GM13977 (cell line): Measurements from ENCODE around the gene UBR2.
A peak's percentile ranks its signal among the peaks of the same experiment; 100 is the strongest.

Experiments used
- DNase-seq: peaks from one replicate; pipeline ENCODE4 v3.0.0; 2012; ENCODE audit warnings: low spot score
- in situ Hi-C: fragments of 300-500 bp; cut with MboI; formaldehyde crosslinking; loops from one replicate; pipeline ENCODE4 v1.12.0; 2022; ENCODE audit warnings: low sequenced_read_pairs, low pct_unique_long_range_greater_than_20kb, mixed read lengths, inconsistent platforms; ENCODE audit not compliant: unreplicated experiment
- TF ChIP-seq, protein P1 (sequence below): IDR thresholded peaks from 2 replicates; pipeline ENCODE4 v1.5.1; 2012; ENCODE audit warnings: mild to moderate bottlenecking, control low read depth; ENCODE audit not compliant: insufficient read depth; ENCODE audit errors: extremely low read depth, missing control alignments

Gene UBR2

DNA sequence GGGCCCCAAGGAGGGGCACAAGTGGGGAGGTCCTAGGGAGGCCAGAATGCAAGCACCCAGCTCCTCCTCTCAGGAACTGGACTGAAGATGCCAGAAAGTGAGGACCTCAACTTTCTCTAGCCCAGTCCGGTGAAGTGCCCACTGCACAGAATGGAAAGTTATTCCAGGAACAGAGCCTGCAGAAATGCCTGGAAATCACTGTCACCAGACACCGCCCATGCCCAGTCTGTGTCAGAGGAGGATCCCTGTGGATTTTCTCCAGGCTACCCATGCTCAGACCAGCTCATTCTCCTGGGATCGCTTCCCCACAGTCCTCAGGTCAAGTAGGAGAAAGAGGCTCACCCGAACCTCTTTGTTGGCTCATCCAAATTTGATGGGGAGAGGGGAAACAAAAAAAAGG is 152.0 kb downstream of the UBR2 start:
- TF ChIP-seq, protein P1, sequence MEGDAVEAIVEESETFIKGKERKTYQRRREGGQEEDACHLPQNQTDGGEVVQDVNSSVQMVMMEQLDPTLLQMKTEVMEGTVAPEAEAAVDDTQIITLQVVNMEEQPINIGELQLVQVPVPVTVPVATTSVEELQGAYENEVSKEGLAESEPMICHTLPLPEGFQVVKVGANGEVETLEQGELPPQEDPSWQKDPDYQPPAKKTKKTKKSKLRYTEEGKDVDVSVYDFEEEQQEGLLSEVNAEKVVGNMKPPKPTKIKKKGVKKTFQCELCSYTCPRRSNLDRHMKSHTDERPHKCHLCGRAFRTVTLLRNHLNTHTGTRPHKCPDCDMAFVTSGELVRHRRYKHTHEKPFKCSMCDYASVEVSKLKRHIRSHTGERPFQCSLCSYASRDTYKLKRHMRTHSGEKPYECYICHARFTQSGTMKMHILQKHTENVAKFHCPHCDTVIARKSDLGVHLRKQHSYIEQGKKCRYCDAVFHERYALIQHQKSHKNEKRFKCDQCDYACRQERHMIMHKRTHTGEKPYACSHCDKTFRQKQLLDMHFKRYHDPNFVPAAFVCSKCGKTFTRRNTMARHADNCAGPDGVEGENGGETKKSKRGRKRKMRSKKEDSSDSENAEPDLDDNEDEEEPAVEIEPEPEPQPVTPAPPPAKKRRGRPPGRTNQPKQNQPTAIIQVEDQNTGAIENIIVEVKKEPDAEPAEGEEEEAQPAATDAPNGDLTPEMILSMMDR: no peak
- in situ Hi-C loops: no loop called here
- DNase-seq: no peak

DNA sequence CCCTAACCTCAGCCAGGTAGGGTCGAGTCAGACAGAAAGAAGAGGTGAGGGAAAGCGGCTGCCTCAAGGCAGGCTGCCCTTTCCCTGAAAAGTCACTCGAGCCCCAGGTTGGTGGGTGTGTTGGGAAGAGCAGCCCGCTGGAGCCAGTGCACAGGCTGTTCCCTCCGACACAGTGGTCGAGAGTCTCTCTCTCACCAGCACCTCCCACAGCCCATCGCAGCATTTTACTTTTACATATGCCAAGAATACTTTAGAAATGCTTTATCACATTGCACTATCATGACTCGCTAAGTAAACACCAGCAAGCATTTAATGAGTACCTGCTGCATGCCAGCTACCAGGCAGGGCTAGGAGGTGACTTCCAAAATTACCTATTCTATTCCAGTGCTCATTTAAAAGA is 156.9 kb downstream of the UBR2 start:
- TF ChIP-seq, protein P1: no peak
- in situ Hi-C loops: no loop called here
- no peak for DNase-seq

DNA sequence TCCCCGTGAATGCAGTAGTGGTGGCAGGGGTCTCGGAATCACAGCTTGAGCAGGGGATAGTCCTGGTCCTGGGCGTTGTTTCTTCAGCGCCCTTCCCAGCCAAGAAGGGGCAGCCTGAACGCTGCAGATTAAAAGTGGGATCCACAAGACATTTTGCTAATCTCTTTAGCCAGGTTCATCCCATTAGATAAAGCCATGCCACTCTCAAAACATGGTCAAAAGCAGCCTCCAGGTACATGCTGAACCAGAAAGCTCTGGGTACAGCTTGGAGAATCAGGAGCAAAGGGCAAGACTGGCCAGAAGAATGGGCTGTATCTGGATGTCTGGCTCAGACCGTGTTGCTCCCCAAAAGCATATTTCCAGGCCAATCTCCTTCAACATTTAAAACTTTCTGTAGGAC is 158.7 kb downstream of the UBR2 start, which contains the start of gene PRPH2:
Gene PRPH2 (minus strand): TSS at position 101 of the 400 bp plus-strand sequence. CDS start 263 bp downstream, outside the sequence.
- TF ChIP-seq, protein P1: no peak
- in situ Hi-C loops: no loop called here
- no peak for DNase-seq

DNA sequence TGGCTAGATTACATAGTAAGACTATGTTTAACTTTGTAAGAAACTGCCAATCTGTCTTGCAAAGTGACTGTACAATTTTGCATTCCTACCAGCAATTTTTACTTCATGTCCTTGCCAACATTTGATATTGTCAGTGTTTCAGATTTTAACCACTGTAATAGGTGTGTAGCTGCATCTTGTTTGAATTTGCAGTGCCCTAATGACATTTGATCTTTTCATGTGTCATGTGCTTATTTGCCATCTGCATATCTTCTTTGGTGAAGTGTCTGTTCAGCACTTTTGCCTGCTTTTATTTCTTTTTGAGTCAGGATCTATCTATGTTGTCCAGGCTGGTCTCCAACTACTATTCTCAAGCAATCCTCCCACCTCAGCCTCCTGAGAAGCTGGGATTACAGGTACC is 161.0 kb downstream of the UBR2 start:
- TF ChIP-seq, protein P1: no peak
- no peak for DNase-seq
- in situ Hi-C loops: no loop called here

DNA sequence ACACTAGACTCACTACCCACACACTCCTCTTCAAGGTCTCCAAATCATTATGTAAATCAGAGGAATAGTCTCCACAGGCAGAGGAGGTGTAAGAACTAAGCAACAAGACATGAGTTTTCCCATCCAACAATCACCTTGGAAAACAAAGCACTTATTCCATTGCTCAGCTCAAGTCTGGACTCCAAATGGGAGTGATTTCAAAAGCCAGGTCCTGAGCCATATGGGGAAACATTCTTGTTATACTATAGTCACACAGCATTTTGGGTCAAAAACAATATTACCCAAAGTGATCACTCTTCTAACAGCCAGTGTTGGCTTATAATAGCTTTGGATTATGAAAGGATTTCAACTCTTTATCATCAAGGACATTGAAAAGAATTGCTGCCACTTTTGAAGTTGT is 162.2 kb downstream of the UBR2 start:
- in situ Hi-C loops: no loop called here
- TF ChIP-seq, protein P1: no peak
- DNase-seq: no peak

DNA sequence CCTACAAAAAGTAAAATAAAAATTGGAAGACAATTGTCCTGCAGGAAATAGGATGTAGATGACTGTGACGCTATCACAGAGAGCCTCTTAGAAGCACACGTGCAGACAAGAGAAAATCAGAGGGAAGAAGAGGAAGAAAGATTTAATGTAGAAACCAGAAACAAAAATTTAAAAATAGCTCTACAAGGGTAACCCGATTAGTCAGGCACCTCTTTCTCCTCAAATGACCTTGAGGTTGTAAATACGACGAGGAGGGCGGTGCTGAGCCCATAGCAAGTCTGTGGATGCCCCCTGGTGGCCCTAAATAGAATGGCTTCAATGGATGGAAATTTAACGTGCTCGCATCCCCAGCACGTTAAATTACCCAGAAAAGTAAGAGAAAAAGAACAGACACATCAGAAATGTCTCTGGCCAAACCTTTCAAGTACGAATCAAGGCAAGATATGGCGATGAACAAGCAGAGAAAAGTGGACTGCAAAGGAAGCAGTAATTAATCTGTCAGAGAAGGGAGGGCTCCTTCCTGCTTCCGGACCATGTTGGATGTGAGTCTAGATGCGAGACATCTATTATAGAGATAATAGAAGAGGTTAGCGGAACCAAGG is 162.8 kb downstream of the UBR2 start:
- in situ Hi-C loops: no loop called here
- TF ChIP-seq, protein P1: peak; percentile 79
- peak; percentile 90 for DNase-seq
